SK-MEL-5 (cell line): ENCODE data around the gene GABRR2. TPM values are rescaled to one million over a fixed set of nuclear protein-coding genes. Genes with fewer than 3 reads are reported as not detected.
A peak's percentile ranks its signal among the peaks of the same experiment; 100 is the strongest.

ENCODE experiments used
- DNase-seq: peaks from one replicate; pipeline ENCODE4 v3.0.0-alpha.2; 2016; ENCODE audit warnings: low read depth, low spot score
- in situ Hi-C: cut with HindIII; loops from 2 replicates; pipeline ENCODE4 v1.10.0; 2016; ENCODE audit warnings: low sequenced_read_pairs, high pct_unique_total_duplicates, low pct_unique_long_range_greater_than_20kb
- total RNA-seq: library from RNA; depleted of rRNA; stranded (reverse); fragments of >200 nt; shearing (Covaris generic); gene quantifications from 2 replicates; pipeline ENCODE4 v1.2.3, GENCODE V29; 2014

The GABRR2 gene
- total RNA-seq, 1 experiment from 2014 or later: not detected

- in situ Hi-C loops: no loop called here
- no peak for DNase-seq
Observed at GRCh38 chr6:89278956-89279355, 36.1 kb downstream of the GABRR2 start.

GRCh38 chr6:89275900-89276299, 39.2 kb downstream of the GABRR2 start:
- no peak for DNase-seq
- in situ Hi-C loops: no loop called here

- in situ Hi-C loops: no loop called here
- DNase-seq: no peak
Observed at GRCh38 chr6:89273816-89274215, 41.3 kb downstream of the GABRR2 start.

- in situ Hi-C loops: no loop called here
Observed at GRCh38 chr6:89272596-89272995, 42.5 kb downstream of the GABRR2 start.

GRCh38 chr6:89270951-89271721, 44.0 kb downstream of the GABRR2 start:
- in situ Hi-C loops: no loop called here
- DNase-seq: no peak

More at GRCh38 chr6:89272596-89272995, 42.5 kb downstream of the GABRR2 start:
- no peak for DNase-seq

- in situ Hi-C loops: no loop called here
- no peak for DNase-seq
Observed at GRCh38 chr6:89269981-89270380, 45.1 kb downstream of the GABRR2 start.

GRCh38 chr6:89269252-89269651, 45.8 kb downstream of the GABRR2 start:
- DNase-seq: no peak
- in situ Hi-C loops: no loop called here

GRCh38 chr6:89268776-89269175, 46.3 kb downstream of the GABRR2 start:
- no peak for DNase-seq
- in situ Hi-C loops: no loop called here

GRCh38 chr6:89267918-89268317, 47.2 kb downstream of the GABRR2 start:
- in situ Hi-C loops: no loop called here
- no peak for DNase-seq

GRCh38 chr6:89264296-89264695, 50.8 kb downstream of the GABRR2 start:
- in situ Hi-C loops: no loop called here
- no peak for DNase-seq

GRCh38 chr6:89260832-89261231, 54.3 kb downstream of the GABRR2 start:
- in situ Hi-C loops: no loop called here
- peak; percentile 21 for DNase-seq

- no peak for DNase-seq
- in situ Hi-C loops: no loop called here
Observed at GRCh38 chr6:89260310-89260709, 54.8 kb downstream of the GABRR2 start.

GRCh38 chr6:89258912-89259311, 56.2 kb downstream of the GABRR2 start:
- no peak for DNase-seq
- in situ Hi-C loops: no loop called here

GRCh38 chr6:89257781-89258180, 57.3 kb downstream of the GABRR2 start:
- in situ Hi-C loops: no loop called here
- no peak for DNase-seq

GRCh38 chr6:89257346-89257745, 57.8 kb downstream of the GABRR2 start:
- in situ Hi-C loops: no loop called here

GRCh38 chr6:89255417-89255816, 59.7 kb downstream of the GABRR2 start:
- no peak for DNase-seq
- in situ Hi-C loops: no loop called here

More at GRCh38 chr6:89257346-89257745, 57.8 kb downstream of the GABRR2 start:
- DNase-seq: no peak

- in situ Hi-C loops: no loop called here
- no peak for DNase-seq
Observed at GRCh38 chr6:89254569-89254968, 60.5 kb downstream of the GABRR2 start.

- no peak for DNase-seq
- in situ Hi-C loops: no loop called here
Observed at GRCh38 chr6:89252907-89253306, 62.2 kb downstream of the GABRR2 start.

- no peak for DNase-seq
- in situ Hi-C loops: no loop called here
Observed at GRCh38 chr6:89251976-89252375, 63.1 kb downstream of the GABRR2 start.
